ENCODE data around the gene PCDH15.

PCDH15 gene

DNA sequence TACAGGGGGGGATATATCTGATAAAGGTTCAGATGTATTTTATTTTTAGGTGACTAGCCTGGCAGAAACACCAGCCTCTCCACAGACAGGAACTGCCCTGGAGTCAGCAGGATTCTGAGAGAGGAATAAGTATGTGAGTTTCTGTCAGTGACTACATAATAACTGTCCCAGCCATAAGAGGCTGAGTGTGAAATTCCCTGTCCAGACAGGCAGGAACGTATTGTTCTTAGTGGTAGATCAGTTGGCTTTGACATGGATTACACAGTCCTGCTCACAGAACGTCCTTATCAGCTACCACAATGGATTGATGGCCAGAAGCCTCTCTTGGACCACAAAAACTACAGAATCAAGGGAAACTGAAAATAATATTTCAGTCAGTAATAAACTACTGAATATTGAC is 709.8 kb downstream of the PCDH15 start:
- no peak overlapping the region for H3K4me3 ChIP-seq (replicated peaks in 1 of 2; ENCODE audit: low read depth in 2 of 2, low read length in 2 of 2)
- TF ChIP-seq CTCF (IDR thresholded peaks at IDR 0.05; ENCODE audit: low read depth, low read length) = no peak

GRCh38 chr10:54081950-54082349 is 719.1 kb downstream of the PCDH15 start:
- no peak for TF ChIP-seq CTCF (IDR thresholded peaks at IDR 0.05; ENCODE audit: low read depth, low read length)
- H3K4me3 ChIP-seq (replicated peaks in 1 of 2; ENCODE audit: low read depth in 2 of 2, low read length in 2 of 2) = no peak overlapping the region
- no peak for DNase-seq (ENCODE audit: low read depth in 2 of 2)

More for the DNA sequence above, 709.8 kb downstream of the PCDH15 start:
- no peak for DNase-seq (ENCODE audit: low read depth in 2 of 2)

DNA sequence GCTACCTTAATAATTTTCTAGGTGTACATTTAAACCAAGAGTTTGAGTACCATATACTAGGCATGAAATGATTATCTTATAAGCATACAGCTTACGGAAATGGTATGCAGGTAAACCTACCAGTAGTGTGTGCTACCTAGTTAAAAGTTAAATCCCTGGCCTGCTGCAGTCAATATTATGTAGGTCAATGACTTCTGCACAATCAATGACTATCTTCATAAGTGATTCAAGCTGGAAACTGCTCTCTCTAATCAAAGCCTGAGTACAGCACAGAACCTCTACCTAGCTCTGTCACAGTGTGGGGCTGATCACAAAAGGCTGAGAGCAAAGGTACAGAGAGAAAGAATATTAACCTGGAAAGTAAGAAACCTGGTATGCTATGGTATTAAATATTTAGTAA is 733.7 kb downstream of the PCDH15 start:
- DNase-seq (ENCODE audit: low read depth in 2 of 2) = no peak
- H3K4me3 ChIP-seq (replicated peaks in 1 of 2; ENCODE audit: low read depth in 2 of 2, low read length in 2 of 2) = no peak overlapping the region
- no peak for TF ChIP-seq CTCF (IDR thresholded peaks at IDR 0.05; ENCODE audit: low read depth, low read length)

DNA sequence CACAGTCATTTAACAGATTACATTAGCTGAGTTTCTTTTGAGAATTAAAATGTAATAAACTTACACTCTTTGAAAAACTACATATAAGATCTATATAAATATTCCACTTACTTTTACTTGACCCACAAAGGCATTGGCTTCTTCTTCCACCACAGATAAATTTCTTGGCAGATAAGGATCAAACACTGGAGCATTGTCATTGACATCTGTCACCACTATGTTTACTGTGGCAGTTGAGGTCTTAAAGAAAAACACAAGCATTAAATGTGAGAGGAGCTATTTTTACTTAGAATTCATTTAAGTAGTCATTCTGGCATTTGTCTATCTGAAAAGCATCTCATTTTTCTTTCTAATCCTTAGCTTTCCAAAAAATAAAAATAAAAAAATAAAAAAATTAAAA is 734.4 kb downstream of the PCDH15 start:
- DNase-seq (ENCODE audit: low read depth in 2 of 2) = no peak
- TF ChIP-seq CTCF (IDR thresholded peaks at IDR 0.05; ENCODE audit: low read depth, low read length) = no peak
- no peak overlapping the region for H3K4me3 ChIP-seq (replicated peaks in 1 of 2; ENCODE audit: low read depth in 2 of 2, low read length in 2 of 2)

GRCh38 chr10:54065106-54065505 is 735.9 kb downstream of the PCDH15 start:
- no peak for DNase-seq (ENCODE audit: low read depth in 2 of 2)
- H3K4me3 ChIP-seq (replicated peaks in 1 of 2; ENCODE audit: low read depth in 2 of 2, low read length in 2 of 2) = no peak overlapping the region
- no peak for TF ChIP-seq CTCF (IDR thresholded peaks at IDR 0.05; ENCODE audit: low read depth, low read length)

- DNase-seq (ENCODE audit: low read depth in 2 of 2) = no peak
- no peak overlapping the region for H3K4me3 ChIP-seq (replicated peaks in 1 of 2; ENCODE audit: low read depth in 2 of 2, low read length in 2 of 2)
- no peak for TF ChIP-seq CTCF (IDR thresholded peaks at IDR 0.05; ENCODE audit: low read depth, low read length)
These were observed 736.8 kb downstream of the PCDH15 start for GRCh38 chr10:54064215-54064614.

DNA sequence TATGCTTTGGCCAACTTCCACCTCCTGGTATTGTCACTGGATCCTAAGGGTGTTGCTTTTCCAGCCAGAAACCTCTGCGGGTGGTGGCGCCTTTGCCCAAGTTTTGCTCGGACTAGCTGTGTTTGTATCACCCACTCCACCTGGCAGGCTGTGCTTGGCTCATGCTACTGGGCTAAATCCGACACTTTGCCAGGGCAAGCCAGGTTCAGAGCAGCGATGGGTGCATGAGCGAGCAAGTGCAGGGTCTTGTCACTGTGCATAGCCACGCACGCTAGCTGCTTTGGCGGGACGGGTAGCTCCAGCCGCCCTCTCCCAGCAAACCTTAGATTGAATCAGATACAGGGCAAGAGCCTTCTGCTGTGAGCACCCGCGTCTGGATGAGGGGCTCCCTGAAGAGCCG is 737.5 kb downstream of the PCDH15 start:
- no peak for TF ChIP-seq CTCF (IDR thresholded peaks at IDR 0.05; ENCODE audit: low read depth, low read length)
- DNase-seq (ENCODE audit: low read depth in 2 of 2) = no peak
- no peak overlapping the region for H3K4me3 ChIP-seq (replicated peaks in 1 of 2; ENCODE audit: low read depth in 2 of 2, low read length in 2 of 2)
